Amniotic stem cell (primary cell): ENCODE data around the gene GPX1.
"Not testable (repeated sequence)": the region's sequence is repeated elsewhere in the genome, so short reads cannot be mapped to it uniquely, and the experiment has no call there.

Source experiments
- DNase-seq: peaks from one replicate; lab custom pipeline; 2025; lab: John Stamatoyannopoulos, UW

The GPX1 gene

DNA sequence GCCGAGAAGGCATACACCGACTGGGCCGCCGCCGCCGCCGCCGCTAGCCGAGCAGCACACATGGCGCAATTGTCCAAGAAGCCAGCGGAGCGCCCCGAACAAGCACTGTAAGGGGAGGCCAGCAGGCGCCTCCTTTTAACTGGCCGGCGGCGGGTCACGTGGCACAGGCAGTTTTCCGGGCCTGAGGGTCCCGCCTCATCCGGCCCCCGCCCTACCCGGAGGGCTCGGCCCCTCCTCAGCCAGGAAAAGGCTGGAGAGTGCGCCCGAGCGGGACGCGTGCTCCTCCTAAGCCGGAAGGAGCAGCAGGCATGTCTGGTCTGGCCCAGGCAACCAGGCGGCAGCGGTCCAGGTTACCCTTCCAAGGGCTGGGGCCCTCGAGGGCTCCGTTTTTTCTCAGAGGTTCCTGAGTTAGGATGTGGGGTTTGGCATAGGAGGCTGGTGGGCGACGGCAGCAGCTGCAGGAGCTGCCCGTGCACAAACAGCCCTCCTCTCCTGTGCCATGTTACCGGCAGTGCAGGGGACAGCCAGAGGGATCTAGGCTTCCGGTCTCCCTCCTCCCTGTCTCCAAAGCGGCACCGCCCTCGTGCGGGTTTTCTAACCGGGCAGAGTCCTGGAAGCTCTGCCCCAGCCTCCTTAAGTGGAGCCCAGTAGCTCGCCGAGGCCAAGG is at the start of gene GPX1:
GPX1 (minus strand) TSS at position 137 of the 667 bp plus-strand sequence; CDS start at position 62, 75 bp downstream.
- peak; percentile 63 for DNase-seq

DNA sequence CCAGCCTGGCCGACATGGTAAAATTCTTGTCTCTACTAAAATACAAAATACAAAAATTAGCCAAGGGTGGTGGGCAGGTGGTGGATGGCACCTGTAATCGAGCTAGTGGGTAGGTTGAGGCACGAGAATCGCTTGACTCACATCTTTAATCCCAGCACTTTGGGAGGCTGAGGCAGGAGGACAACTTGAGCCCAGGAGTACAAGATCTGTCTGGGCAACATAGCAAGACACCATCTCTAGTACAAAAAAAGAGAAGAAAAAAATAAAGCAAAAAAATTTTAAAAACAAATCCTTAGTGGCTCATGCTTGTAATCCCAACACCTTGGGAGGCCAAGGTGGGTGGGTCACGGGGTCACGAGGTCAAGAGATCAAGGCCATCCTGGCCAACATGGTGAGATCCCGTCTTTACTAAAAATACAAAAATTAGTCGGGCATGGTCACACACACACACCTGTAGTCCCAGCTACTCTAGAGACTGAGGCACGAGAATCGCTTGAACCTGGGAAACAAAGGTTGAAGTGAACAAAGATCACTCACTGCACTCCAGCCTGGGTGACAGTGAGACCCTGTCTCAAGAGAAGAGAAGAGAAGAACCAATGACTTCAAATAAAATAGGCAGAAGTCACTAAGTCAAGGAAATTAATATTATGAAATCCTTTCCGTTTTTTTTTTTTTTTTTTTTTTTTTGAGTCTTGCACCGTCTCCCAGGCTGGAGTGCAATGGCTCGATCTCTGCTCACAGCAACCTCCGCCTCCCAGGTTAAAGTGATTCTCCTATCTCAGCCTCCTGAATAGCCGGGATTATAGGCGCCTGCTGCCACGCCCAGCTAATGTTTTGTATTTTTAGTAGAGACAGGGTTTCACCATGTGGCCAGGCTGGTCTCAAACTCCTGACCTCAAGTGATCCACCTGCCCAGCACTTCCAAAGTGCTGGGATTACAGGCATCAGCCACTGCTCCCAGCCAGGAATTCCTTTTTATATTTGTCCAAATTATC is 48.7 kb upstream of the GPX1 start:
- no peak for DNase-seq

DNA sequence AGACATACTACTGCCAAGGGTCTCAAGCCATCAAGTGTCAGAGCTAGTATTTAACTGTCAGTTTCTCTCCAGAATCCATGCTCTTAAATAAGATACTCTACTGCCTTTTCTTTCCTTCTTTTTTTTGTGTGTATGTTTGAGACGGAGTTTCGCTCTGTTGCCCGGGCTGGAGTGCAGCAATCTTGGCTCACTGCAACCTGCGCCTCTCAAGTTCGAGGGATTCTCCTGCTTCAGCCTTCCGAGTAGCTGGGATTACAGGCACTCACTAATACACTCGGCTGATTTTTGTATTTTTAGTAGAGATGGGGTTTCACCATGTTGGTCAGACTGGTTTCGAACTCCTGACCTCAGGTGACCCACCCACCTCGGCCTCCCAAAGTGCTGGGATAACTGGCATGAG is 47.4 kb upstream of the GPX1 start:
- not testable (repeated sequence) for DNase-seq

- no peak for DNase-seq
These were observed 45.7 kb upstream of the GPX1 start for GRCh38 chr3:49403891-49404290.

- DNase-seq: no peak
These were observed 43.6 kb upstream of the GPX1 start for GRCh38 chr3:49401766-49402165.

DNA sequence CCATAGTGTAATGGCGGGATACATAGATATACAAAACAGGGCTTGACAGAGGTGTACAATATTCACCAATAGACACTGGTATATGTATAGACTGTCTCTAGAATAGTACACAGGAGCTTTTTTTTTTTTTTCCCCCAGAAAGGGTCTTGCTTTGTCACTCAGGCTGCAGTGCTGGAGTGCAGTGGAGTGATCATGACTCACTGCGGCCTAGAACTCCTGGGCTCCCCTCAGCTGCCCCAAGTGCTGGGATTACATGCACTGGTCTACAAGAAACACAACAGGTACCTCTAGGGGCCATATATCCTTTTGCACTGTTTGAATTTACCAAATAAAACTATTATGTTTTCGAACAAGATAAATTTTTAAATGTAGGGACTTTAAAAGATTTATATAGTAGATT is 41.3 kb upstream of the GPX1 start:
- no peak for DNase-seq

DNA sequence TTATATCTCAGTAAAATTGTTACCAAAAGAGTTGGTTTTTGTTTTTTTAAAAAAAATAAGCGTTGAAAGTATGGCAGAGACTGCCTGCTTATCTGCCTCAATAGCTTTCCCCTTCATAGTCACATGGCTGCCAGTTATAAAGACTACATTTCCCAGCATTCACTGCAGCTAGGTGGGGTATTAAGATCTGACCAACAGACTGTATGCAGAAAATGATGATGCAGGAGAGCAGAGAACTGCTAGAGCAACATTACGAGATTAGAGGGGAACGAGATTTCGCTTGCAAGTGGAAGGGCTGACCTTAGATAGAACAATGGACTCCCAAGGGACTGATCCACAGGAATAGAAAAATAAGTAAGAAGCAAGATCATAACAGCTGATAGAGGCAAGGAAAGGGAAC is 39.3 kb upstream of the GPX1 start:
- no peak for DNase-seq

DNA sequence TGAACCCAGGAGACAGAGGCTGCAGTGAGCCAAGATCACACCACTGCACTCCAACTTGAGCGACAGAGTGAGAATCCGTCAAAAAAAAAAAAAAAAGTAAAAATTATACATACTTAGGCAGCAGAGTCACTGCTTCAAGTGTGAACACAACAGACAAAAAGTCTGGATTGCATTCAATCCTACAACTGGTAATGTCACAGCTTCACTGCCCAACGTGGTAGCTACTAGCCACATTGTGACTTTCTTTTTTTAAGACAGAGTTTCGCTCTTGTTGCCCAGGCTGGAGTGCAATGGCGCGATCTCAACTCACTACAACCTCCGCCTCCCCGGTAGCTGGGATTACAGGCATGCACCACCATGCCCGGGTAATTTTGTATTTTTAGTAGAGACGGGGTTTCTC is 33.2 kb upstream of the GPX1 start:
- DNase-seq: not testable (repeated sequence)

DNA sequence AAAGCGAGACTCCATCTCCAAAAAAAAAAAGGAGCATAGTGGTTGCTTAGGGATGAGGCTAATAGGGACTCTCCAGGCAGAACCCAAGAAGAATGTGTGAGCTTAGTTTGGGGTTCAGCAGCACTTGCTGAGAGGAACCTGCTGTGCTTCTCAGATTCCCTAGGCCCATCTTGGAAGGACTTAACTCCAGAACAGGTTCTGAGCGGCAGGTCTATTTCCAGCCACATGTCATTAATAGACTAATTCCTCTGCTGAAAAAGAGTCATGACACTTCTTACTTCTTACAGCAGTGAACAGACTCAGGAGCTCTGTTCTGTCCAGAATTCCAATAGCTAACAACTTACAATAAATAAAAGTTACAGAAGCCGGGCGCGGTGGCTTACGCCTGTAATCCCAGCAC is 31.1 kb upstream of the GPX1 start:
- DNase-seq: no peak

GRCh38 chr3:49388289-49388820 is 30.2 kb upstream of the GPX1 start:
- no peak for DNase-seq

GRCh38 chr3:49387721-49388120 is 29.6 kb upstream of the GPX1 start:
- no peak for DNase-seq

DNA sequence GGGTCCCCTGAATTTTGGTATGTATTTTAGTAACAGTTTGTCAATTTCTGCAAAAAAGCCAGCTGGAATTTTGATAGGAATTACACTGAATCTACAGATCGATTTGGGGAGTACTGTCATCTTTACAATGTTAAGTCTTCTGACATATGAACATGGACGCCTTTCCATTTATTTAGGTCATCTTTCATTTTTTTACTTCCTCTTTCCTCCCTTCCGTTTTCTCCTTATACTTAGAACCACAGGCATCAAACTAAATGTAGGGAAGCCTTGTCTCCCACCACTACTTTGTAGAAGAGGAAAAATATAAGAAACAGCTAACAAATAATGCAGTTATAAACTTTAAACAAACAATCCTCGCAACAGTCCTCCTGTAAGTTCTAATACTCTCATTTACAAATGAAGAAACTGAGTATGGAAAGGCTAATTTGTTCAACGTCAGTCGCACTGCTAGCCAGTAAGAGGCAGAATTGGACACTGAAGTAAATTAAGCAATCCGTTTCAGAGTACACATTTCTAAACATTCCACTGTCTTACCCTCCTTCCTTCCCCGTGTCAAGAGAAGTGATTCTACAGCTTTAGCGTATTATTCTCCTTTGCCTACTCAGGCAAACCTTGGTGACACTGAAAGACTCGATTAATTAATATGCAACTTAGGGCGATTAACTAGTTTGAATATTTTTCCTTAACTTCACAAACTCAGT is 28.1 kb upstream of the GPX1 start:
- no peak for DNase-seq

GRCh38 chr3:49385617-49386016 is 27.5 kb upstream of the GPX1 start:
- no peak for DNase-seq

DNA sequence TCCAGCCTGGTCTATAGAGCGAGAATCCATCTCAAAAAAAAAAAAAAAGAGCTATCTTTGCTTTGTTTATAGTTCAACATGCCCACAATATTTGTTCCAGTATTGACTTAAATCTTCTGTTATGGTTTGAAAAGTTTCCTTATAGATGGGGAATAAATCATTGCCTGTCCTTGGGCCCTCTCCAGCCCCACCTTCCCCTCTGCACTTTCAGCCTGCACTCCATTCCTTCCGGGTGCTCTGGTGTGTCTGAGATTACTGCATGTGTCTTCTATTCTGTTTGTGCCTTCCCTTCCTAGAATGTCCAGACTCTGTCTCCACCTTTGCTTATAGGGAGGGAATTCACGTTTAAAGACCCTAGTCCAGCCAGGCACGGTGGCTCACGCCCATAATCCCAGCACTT is 25.2 kb upstream of the GPX1 start:
- no peak for DNase-seq

DNA sequence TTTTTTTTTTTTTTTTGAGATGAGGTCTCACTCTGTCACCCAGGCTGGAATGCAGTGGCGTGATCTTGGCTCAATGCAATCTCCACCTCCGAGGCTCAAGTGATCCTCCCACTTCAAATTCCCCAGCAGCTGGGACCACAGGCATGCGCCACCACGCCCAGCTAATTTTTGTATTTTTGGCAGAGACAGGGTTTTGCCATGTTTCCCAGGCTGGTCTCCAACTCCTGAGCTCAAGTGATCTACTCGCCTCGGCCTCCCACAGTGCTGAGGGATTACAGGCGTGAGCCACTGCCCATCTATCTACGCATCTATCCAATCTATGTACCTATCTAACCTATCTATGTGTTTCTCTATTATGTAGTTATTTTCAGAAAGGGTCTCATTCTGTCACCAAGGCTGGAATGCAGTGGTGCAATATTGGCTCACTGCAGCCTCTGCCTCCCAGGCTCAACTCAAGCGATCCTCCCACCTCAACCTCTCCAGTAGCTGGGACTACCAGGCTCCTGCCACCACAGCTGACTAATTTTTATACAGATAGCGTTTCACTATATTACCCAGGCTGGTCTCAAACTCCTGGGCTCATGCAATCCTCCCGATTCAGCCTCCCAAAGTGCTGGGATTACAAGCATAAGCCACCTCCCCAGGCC is 20.2 kb upstream of the GPX1 start:
- peak; percentile 35 for DNase-seq

DNA sequence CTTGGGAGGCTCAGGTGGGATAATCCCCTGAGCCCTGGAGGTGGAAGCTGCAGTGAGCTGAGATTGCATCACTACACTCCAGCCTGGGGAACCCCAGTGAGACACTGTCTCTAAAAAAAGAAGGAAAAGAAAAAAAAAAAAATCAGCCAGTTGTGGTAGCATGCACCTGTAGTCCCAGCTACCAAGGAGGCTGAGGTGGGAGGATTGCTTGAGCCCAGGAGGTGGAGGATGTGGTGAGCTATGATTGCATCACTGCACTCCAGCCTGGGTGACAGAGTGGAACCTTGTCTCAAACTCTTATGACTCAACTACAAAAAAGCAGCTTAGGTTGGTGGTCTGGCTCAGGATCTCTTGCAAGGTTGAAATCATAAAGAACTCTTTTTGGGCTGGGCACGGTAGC is 19.3 kb upstream of the GPX1 start:
- no peak for DNase-seq

DNA sequence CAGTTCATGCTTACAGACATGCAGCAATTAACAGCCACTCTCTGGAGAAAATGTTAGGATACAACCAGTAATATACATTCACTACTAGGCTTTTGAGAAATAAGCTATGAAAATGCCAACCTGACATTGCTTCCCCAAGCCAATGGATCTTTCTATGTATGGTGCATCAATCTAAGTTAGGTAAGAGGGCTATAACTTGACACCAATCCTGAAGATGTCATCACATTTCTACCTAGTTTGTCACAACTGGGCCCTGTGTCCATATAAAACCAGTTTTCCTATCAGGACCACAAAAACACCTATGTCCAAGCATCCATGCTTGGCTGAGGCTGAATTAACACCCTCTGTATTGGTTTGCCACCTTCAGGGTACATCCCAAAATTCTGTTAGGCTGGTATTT is 13.8 kb upstream of the GPX1 start:
- DNase-seq: no peak

DNA sequence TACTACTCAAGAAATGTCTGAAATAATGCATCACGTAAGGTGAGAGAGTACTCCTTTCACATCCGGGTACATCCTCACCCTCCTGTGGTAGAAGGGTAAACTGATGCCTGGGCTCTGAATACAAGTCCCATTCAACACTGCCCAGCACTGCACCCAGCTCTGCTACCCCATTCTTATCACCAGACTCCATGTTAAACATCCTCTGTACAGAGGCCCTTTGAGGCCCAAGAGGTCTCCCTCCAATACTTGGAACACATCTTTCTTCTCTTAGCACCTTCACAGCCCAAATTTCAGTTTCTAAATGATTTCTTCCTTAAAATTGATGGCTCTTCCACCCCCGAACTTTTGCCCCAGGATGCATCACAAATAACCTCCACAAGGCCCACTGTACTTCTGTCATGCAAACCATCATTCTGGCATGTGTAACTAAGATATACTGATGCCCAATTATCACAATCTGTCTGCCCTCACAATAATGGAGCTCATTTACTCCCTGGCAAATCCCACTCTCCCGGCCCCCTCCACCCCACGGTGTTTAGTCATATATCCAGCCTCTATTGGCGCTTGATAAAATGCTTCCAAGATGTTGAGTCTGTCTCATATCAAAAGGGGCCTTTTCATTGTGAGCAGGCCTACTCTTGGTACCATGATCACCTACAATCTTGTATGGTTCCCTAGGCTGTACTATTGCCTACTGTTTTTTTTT is 12.6 kb upstream of the GPX1 start:
- no peak for DNase-seq

DNA sequence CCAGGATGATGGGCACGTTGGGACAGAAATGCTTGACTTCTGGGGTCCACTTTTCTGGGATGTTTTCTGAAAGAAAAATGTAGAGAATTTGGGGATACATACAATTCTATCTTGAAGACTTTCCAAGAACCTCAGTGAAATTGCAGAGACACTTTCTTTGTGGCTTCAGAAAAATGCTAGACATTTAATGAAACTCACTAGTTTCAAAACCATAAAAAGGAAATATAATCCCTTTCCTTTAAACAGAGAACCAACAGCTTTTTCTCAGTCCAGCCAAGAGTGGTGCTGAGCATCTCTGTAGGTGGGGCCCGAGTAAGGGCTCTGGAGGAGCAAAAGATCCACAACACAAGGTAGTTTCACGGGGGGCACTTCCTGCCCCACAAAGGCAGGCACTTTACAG is 4.4 kb upstream of the GPX1 start:
- DNase-seq: no peak

- no peak for DNase-seq
These were observed 1.5 kb upstream of the GPX1 start for GRCh38 chr3:49359623-49360022.

DNA sequence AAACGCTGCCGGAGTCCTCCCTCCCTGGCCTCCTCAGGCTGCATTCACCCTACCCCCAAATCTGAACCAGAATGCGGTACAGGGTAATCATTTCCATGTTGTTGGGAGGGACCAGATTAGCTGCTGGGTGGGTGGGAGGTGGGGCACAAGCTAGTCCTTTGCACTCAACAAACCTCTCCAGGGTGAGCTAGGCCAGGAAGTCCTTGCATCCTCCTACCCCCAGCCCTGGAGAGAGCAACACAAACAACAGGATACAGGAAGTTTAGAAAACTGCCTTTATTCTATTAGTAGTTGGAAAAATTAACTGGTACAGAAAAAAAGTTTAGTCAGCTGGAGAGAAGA is 702 bp upstream of the GPX1 start:
- no peak for DNase-seq
